Glutamatergic neuron (in vitro differentiated cells): ENCODE results near the gene UBE2H. TPM values are rescaled to one million over a fixed set of nuclear protein-coding genes. Genes with fewer than 3 reads are reported as not detected.

Experiments
- DNase-seq: peaks from one replicate; pipeline ENCODE4 v3.0.0; 2022
- H3K27ac Mint-ChIP-seq: one replicate; pipeline ENCODE4 v1.8.0; 2020; ENCODE audit warnings: mild to moderate bottlenecking, mixed read lengths, inconsistent platforms; ENCODE audit not compliant: unreplicated experiment
- H3K27me3 Mint-ChIP-seq: one replicate; pipeline ENCODE4 v1.8.0; 2020; ENCODE audit warnings: mild to moderate bottlenecking, moderate library complexity, mixed read lengths, inconsistent platforms; ENCODE audit not compliant: unreplicated experiment
- H3K36me3 Mint-ChIP-seq: one replicate; pipeline ENCODE4 v1.8.0; 2020; ENCODE audit warnings: mild to moderate bottlenecking, mixed read lengths, inconsistent platforms; ENCODE audit not compliant: unreplicated experiment
- H3K4me1 Mint-ChIP-seq: one replicate; pipeline ENCODE4 v1.8.0; 2020; ENCODE audit warnings: mild to moderate bottlenecking, low read depth, mixed read lengths, inconsistent platforms; ENCODE audit not compliant: unreplicated experiment
- H3K4me3 Mint-ChIP-seq: one replicate; pipeline ENCODE4 v1.8.0; 2020; ENCODE audit warnings: mild to moderate bottlenecking, mixed read lengths, inconsistent platforms; ENCODE audit not compliant: unreplicated experiment
- H3K9me3 Mint-ChIP-seq: one replicate; pipeline ENCODE4 v1.8.0; 2020; ENCODE audit warnings: mild to moderate bottlenecking, moderate library complexity, mixed read lengths, inconsistent platforms; ENCODE audit not compliant: unreplicated experiment
- long read RNA-seq: library from polyadenylated mRNA; unstranded; transcript quantifications from one replicate; pipeline ENCODE4 v2.0.0, GENCODE V29; 2020; ENCODE audit not compliant: unreplicated experiment
- total RNA-seq: library from RNA; stranded (reverse); fragmentation: NEBNext Ultra II Directional; extraction: Animal tissue kit (Norgen Biotek cat#: 25700); gene quantifications from one replicate; pipeline ENCODE4 v1.2.1, GENCODE V29; 2021; ENCODE audit not compliant: unreplicated experiment
- TF ChIP-seq, protein P1 (sequence below): fragments of 200-600 bp; sonication (generic); IDR thresholded peaks from one replicate; pipeline ENCODE4 v1.5.0; 2021; ENCODE audit not compliant: partially characterized antibody, unreplicated experiment

UBE2H gene
- total RNA-seq: 100 TPM
- long read RNA-seq, full-length matches to known transcripts: 1 of 7 reads
- long read RNA-seq, partial matches to known transcripts: 4 of 7 reads
- long read RNA-seq, other reads (novel, unspliced or antisense): 2 of 7 reads

DNA sequence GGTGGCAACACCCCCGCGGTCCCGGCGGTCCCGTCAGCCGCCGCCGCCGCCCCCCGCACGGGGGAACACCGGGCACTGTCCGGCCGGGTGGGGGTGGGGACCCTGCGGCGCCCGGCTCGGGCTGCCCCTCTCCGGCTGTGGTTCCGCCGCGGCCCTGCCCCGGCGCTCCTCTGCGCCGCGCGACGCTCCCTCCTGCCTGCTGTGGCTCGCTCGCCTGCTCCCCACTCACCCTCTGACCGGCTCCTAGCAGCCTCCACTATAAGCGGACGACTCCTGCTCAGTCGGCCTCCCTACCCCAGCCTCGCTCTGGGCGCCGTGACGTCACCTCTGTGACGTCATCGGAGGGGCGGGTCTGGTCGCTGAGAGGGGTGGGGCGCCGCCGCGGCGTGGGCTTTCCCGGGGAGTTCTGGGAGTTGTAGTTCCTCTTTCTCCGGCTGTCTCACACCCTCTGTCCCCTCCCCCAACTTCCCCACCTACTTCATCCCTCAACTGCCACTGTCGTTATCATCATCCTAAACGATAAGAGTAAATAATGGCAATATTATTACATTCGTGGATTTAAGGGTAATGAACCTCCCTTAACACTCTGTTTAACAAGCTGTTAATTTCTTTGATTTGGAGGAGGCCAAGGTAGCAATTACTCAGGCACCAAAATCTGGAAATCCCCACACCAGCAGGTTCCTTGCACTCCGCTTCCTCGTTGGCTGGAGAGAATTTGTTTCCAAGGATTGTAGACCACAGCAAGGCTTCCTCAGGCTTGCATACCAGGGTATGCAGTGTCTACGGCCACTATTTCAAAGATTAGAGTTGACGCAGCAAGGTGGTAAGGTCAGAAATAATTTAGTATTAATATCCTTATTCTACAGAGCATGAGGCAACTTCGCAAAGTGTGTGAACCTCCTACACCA is at the start of gene UBE2H:
UBE2H (minus strand) TSS at position 308 of the 908 bp plus-strand sequence. CDS start 405 bp downstream, outside the sequence.
- Mint-ChIP-seq H3K4me3 (peak within 1 kb of the TSS; percentile 96), H3K4me1 (peaks cover 4% of the 10 kb centered on the region), H3K27me3 (peaks cover 13% of the 10 kb centered on the region), H3K9me3 (peaks cover 14% of the 10 kb centered on the region), H3K36me3 (no peaks in the 10 kb centered on the region), H3K27ac (peak within 1 kb of the TSS; percentile 98)
- TF ChIP-seq, protein P1, sequence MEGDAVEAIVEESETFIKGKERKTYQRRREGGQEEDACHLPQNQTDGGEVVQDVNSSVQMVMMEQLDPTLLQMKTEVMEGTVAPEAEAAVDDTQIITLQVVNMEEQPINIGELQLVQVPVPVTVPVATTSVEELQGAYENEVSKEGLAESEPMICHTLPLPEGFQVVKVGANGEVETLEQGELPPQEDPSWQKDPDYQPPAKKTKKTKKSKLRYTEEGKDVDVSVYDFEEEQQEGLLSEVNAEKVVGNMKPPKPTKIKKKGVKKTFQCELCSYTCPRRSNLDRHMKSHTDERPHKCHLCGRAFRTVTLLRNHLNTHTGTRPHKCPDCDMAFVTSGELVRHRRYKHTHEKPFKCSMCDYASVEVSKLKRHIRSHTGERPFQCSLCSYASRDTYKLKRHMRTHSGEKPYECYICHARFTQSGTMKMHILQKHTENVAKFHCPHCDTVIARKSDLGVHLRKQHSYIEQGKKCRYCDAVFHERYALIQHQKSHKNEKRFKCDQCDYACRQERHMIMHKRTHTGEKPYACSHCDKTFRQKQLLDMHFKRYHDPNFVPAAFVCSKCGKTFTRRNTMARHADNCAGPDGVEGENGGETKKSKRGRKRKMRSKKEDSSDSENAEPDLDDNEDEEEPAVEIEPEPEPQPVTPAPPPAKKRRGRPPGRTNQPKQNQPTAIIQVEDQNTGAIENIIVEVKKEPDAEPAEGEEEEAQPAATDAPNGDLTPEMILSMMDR: no peak
- peak; percentile 96 for DNase-seq

DNA sequence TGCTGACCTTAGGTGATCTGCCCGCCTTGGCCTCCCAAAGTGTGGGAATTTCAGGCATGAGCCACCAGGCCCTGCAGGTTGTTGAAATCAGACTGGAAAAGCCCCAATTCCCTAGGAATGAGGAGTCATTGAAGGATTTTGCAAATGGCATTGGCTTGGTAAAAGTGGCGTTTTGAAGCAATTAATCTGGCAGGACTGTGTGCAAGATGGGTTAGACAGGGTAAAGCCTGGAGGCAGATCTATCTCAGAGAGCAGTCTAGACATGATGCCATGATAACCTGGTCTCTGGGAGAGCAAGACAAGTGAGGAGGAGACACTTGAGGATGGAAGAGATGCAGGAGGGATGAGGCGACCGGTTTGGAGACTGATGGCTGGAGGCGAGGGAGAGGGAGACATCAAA is 45.7 kb upstream of the UBE2H start:
- no peaks in the 10 kb centered on the region for H3K36me3 Mint-ChIP-seq
- TF ChIP-seq, protein P1: no peak
- peaks cover 1% of the 10 kb centered on the region for H3K9me3 Mint-ChIP-seq
- H3K27ac Mint-ChIP-seq: no peak overlapping the region
- DNase-seq: no peak
- no peak overlapping the region for H3K4me3 Mint-ChIP-seq
- H3K27me3 Mint-ChIP-seq: no peaks in the 10 kb centered on the region
- H3K4me1 Mint-ChIP-seq: no peaks in the 10 kb centered on the region

DNA sequence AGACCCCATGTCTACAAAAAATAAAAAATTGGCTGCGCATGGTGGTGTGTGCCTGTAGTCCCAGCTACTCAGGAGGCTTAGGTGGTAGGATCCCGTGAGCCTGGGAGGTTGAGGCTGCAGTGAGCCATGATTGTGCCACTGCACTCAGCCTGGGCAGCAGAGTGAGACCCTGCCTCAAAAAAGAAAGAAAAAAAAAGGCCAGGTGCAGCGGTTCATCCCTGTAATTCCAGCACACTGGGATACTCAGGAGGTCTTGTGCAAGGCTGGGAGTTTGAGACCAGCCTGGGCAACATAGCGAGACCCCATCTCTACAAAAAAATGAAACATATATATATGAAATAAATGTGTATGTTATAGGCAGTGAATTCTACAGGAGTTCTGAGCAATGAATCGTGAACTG is 44.5 kb upstream of the UBE2H start:
- H3K27me3 Mint-ChIP-seq: no peaks in the 10 kb centered on the region
- H3K36me3 Mint-ChIP-seq: no peaks in the 10 kb centered on the region
- no peak overlapping the region for H3K27ac Mint-ChIP-seq
- no peak overlapping the region for H3K4me3 Mint-ChIP-seq
- TF ChIP-seq, protein P1: no peak
- DNase-seq: no peak
- no peaks in the 10 kb centered on the region for H3K4me1 Mint-ChIP-seq
- H3K9me3 Mint-ChIP-seq: peaks cover 1% of the 10 kb centered on the region

DNA sequence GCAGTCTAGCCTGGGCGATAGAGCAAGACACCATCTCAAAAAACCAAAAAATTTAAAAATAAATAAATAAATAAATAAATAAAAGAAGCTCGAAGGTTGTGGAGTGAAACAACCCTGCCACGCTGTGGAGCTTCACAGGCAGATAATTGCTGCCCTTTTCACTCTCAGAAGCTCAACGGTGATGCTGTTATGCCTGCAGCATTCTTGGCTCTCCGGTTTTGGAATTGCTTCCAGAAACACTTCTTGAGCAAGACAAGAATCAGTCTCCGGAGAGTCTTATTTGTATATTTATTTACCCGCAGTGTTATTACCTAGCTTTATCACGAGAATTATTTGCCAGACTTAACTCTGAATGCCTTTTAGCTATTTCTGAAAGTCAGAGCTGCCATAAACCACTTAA is 40.5 kb upstream of the UBE2H start:
- Mint-ChIP-seq H3K27ac (no peak overlapping the region), H3K4me1 (no peaks in the 10 kb centered on the region), H3K9me3 (no peaks in the 10 kb centered on the region), H3K36me3 (no peaks in the 10 kb centered on the region), H3K4me3 (no peak overlapping the region), H3K27me3 (peaks cover 2% of the 10 kb centered on the region)
- no peak for DNase-seq
- TF ChIP-seq, protein P1: no peak
